Ascending aorta (tissue), 2 donors: ENCODE measurements around the gene STK32C. TPM values are rescaled to one million over a fixed set of nuclear protein-coding genes. Genes with fewer than 3 reads are reported as not detected.

Experiments used
- DNase-seq, 2 donors: peaks; one replicate each; pipeline ENCODE4 v3.0.0-alpha.2; 2019; ENCODE audit warnings: low spot score in 2 of 2
- H3K27ac ChIP-seq, 2 donors: fragments of 200-600 bp; sonication (generic); one replicate each; pipeline ENCODE4 v1.5.1; 2016 to 2017; ENCODE audit warnings: mild to moderate bottlenecking in 1 of 2
- H3K27me3 ChIP-seq: fragments of 200-600 bp; sonication (generic); one replicate; pipeline ENCODE4 v1.5.1; 2017
- H3K36me3 ChIP-seq, 2 donors: fragments of 200-600 bp; sonication (generic); one replicate each; pipeline ENCODE4 v1.5.1; 2016
- H3K4me1 ChIP-seq, 2 donors: fragments of 200-600 bp; sonication (generic); one replicate each; pipeline ENCODE4 v1.5.1; 2016 to 2017; ENCODE audit warnings: mild to moderate bottlenecking in 1 of 2
- H3K4me3 ChIP-seq, 2 donors: fragments of 200-600 bp; sonication (generic); one replicate each; pipeline ENCODE4 v1.5.1; 2016 to 2017; ENCODE audit warnings: mild to moderate bottlenecking in 1 of 2
- H3K9me3 ChIP-seq, 2 donors: fragments of 200-600 bp; sonication (generic); one replicate each; pipeline ENCODE4 v1.5.1; 2016
- intact Hi-C: fragments of 100-400 bp; cut with DNase I; formaldehyde crosslinking; loops from one replicate; pipeline ENCODE4 v1.15.1; 2023
- total RNA-seq: library from RNA; depleted of rRNA; stranded (reverse); fragments of >200 nt; gene quantifications from one replicate; pipeline ENCODE4 v1.1.0, GENCODE V29; 2016
- TF ChIP-seq, protein P1 (sequence below), 3 experiments: fragments of 200-600 bp in 2 of 3; fragments of 450-650 bp in 1 of 3; sonication (generic) in 2 of 3; IDR thresholded peaks; one replicate each; pipeline ENCODE4 v1.5.1; 2016 to 2019; ENCODE audit warnings: antibody characterized with exemption in 3 of 3, mild to moderate bottlenecking in 1 of 3, moderate library complexity in 1 of 3

STK32C gene
- total RNA-seq, 1 donor from 2014 or later: 16.2 TPM

DNA sequence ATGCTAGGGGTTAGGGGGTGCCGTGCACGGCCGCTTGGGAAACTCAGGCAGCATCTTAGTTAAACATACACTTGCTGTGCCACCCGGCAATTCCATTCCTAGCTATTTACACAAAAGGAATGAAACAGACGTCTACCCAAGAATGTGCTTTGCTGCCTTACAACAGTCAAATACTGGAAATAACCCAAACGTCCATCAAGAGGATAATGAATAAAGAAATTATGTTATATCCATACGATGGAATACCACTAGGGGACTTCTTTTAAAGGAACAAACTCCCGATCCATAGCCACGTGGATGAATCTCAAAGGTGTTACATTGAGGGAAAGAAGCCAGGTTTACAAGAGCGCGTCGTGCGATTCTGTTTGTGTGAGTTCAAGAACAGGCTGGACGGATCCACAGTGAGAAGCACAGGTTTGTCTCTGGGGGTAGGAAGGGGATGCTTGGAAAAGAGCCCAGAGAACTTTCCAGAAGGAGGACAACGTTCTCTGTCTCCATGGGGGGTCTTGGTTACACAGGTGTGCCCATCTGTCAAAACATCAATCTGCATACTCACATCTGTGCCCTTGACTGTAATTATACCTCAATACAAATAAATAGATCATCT is 41.8 kb downstream of the STK32C start:
- no peaks in the 10 kb centered on the region for H3K27me3 ChIP-seq
- intact Hi-C loops: no loop called here
- H3K9me3 ChIP-seq: no peaks in the 10 kb centered on the region
- no peak overlapping the region for H3K4me3 ChIP-seq
- DNase-seq: no peak
- no peaks in the 10 kb centered on the region for H3K36me3 ChIP-seq
- TF ChIP-seq, protein P1, sequence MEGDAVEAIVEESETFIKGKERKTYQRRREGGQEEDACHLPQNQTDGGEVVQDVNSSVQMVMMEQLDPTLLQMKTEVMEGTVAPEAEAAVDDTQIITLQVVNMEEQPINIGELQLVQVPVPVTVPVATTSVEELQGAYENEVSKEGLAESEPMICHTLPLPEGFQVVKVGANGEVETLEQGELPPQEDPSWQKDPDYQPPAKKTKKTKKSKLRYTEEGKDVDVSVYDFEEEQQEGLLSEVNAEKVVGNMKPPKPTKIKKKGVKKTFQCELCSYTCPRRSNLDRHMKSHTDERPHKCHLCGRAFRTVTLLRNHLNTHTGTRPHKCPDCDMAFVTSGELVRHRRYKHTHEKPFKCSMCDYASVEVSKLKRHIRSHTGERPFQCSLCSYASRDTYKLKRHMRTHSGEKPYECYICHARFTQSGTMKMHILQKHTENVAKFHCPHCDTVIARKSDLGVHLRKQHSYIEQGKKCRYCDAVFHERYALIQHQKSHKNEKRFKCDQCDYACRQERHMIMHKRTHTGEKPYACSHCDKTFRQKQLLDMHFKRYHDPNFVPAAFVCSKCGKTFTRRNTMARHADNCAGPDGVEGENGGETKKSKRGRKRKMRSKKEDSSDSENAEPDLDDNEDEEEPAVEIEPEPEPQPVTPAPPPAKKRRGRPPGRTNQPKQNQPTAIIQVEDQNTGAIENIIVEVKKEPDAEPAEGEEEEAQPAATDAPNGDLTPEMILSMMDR (IDR thresholded peaks at IDR 0.05): no peak
- H3K27ac ChIP-seq: no peak overlapping the region
- no peaks in the 10 kb centered on the region for H3K4me1 ChIP-seq

DNA sequence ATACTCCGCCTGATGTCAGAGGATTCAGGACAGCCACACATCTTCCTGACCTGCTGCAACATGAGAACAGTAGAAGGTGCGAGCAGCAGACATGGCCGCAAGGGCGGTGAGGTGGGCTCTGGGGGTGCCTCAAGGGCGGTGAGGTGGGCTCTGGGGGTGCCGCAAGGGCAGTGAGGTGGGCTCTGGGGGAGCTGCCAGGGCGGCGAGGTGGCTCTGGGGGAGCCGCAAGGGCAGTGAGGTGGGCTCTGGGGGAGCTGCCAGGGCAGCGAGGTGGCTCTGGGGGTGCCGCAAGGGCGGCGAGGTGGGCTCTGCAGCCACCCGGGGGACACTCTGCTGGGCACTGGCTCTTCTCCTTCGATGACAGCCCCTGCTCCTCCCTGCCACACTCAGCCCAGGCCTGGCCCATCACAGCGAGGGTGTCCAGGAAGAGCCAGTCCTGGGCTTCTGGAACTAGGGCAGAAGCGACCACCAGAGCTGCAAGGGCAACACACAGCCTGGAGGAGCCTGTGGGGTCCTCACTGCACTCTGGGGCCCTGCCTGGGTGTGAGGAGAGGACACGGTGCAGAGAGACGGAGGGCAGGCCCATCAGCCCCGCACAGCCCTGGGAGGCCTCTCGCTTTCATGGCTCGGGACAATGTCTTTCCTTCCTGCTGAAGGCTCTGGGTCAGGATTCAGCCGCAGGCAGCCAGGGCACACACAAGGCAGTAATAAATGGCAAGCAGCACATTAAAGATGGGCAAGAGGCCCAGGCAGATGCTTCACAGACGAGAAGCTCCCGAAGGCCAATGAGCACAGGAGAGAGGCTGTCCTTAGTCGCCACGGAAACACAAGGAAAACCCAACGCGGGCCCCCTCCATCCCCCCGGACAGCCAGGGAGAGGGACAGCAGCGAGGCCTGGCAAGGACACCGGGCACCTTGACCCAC is 42.5 kb downstream of the STK32C start:
- intact Hi-C loops: no loop called here
- DNase-seq: no peak
- Histone ChIP-seq H3K27me3 (no peaks in the 10 kb centered on the region), H3K4me3 (no peak overlapping the region), H3K4me1 (no peaks in the 10 kb centered on the region), H3K9me3 (no peaks in the 10 kb centered on the region), H3K27ac (no peak overlapping the region), H3K36me3 (no peaks in the 10 kb centered on the region)
- TF ChIP-seq, protein P1 (IDR thresholded peaks at IDR 0.05): no peak

DNA sequence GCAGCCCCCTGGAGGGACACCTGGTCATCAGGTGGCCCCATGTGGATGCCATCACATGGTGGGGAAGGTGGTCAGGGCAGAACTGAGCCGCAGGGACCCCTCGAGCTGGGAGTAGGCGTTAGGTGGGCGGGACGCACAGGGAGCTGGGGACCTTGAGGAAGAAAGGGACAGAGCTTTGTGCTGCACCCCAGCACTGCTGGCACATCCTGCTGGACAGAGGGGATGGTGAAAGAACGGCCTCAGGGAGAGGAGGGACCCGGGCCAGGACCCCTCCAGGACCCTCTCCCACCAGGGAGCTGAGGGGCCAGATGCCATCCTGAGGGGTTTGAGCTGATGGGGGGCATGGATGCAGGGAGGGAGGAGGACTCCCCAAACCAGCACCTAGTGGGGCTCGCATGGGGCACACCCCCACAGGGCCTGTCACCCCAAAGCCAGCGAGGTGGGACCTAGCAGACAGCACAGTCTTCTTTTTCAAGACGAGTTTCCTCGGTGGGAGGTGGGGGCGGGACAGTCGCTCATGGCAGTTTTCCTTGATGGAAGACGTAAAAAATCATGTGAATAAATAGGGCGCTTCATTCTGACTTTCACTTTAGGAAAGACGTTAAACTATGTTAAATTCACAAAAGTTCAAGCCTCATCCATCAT is 43.3 kb downstream of the STK32C start:
- no peaks in the 10 kb centered on the region for H3K9me3 ChIP-seq
- intact Hi-C loops: no loop called here
- H3K36me3 ChIP-seq: no peaks in the 10 kb centered on the region
- no peak for DNase-seq
- H3K4me3 ChIP-seq: no peak overlapping the region
- TF ChIP-seq, protein P1 (IDR thresholded peaks at IDR 0.05): no peak
- H3K27ac ChIP-seq: no peak overlapping the region
- no peaks in the 10 kb centered on the region for H3K27me3 ChIP-seq
- no peaks in the 10 kb centered on the region for H3K4me1 ChIP-seq

DNA sequence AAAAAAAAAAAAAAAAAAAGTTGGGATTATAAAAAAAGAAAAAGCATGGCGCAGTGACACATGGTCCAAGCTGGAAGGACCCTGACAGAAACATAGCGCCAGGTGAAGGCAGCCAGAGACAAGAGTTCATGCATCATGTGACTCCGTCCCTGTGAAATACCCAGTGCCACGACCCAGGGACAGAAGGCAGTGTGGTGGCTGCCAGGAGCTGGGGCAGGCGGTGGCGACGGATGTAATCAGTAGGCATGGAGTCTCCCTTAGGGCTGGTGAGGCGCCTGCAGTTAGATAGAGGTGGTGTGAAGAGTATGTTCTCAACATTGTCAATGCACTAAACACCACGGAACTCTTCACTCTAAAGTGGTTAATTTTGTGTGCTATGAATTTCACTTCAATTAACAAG is 43.9 kb downstream of the STK32C start:
- H3K36me3 ChIP-seq: no peaks in the 10 kb centered on the region
- H3K27ac ChIP-seq: no peak overlapping the region
- H3K4me3 ChIP-seq: no peak overlapping the region
- TF ChIP-seq, protein P1 (IDR thresholded peaks at IDR 0.05): no peak
- no peak for DNase-seq
- no peaks in the 10 kb centered on the region for H3K9me3 ChIP-seq
- intact Hi-C loops: no loop called here
- no peaks in the 10 kb centered on the region for H3K27me3 ChIP-seq
- H3K4me1 ChIP-seq: no peaks in the 10 kb centered on the region

DNA sequence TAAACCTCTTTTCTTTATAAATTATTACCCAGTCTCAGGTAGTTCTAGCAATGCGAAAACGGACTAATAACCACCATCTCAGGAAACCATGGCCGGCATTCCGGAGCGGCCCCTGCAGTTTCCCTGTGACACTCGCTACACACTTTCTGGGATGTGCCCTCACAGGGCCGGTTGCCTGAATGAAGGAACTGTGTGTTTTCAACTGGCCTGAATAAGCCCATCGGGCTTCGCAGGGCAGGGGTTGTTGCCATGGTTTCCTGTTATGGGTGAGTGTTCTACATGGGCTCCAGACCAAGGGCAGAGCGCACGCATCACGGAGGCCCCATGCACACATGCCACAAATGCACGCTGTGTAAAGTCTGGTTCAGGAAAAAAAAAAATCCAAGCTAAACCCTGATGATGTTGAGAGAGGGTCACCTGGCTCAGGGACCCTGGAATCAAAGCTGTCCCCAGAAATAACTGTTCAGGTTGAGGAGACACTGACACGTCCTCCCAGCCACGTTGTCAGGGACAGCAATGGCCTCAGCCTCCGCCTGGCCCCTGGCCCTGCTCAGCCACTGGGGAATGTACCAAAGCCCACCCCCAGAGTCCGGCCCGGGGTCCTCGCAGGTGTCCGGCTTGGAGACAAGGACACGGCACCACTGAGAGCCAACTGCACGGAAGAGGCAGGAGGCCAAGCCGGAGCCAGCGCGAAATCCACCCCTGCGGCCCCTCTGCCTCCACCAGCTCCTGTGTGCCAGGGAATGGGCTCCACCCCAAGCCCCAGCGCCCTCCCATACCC is 47.9 kb downstream of the STK32C start:
- TF ChIP-seq, protein P1 (IDR thresholded peaks at IDR 0.05): no peak
- Histone ChIP-seq H3K27ac (no peak overlapping the region), H3K4me1 (no peaks in the 10 kb centered on the region), H3K36me3 (no peaks in the 10 kb centered on the region), H3K27me3 (no peaks in the 10 kb centered on the region), H3K9me3 (no peaks in the 10 kb centered on the region), H3K4me3 (no peak overlapping the region)
- no peak for DNase-seq
- intact Hi-C loops: no loop called here
